ENCODE data around the gene SBNO2. TPM values are rescaled to one million over a fixed set of nuclear protein-coding genes. Genes with fewer than 3 reads are reported as not detected.

SBNO2 gene
- total RNA-seq, 1 experiment from 2014 or later: 123 TPM

DNA sequence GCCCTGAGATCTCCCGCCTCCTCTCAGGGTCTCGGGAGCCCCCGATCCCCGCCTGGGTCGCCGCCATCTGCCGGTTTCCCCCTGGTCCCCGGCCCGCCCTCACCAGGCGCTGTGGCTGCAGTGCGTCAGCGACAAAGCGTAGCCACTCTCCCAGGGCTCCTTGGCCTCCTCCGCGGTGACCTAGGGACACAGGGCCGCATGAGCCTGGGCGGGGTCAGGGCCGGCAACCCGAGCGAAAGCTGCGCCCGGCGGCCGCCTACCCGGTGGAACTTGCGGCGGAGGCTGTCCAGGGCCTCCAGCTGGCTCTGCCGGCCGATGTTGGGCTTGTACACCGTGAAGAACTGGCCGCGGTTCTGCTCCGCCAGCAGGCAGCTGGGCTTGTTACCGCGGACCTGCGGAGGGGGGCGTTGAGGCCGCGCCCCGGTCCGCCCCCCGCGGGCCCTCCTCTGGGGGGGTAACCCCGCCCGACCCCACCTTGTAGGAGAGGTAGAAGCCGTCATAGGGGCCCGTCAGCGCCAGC lies 65.0 kb downstream of the SBNO2 start:
- TF ChIP-seq CTCF (IDR thresholded peaks at IDR 0.05; ENCODE audit: unreplicated experiment): no peak
- no peak overlapping the region for H3K4me3 Mint-ChIP-seq (ENCODE audit: unreplicated experiment)
- no peak for DNase-seq (ENCODE audit: unreplicated experiment)
- no peaks in the 10 kb centered on the region for H3K27me3 Mint-ChIP-seq (ENCODE audit: insufficient read depth, unreplicated experiment)
- ChIA-PET CTCF (no interaction called here), POLR2A (interaction anchor here (0.8 kb wide), 1 partner anchor 8 kb away, joined by 3 read pairs; no protein-coding TSS in a partner anchor)
- H3K36me3 Mint-ChIP-seq (ENCODE audit: insufficient read depth, unreplicated experiment): peaks cover 75% of the 10 kb centered on the region
- no peak overlapping the region for H3K27ac Mint-ChIP-seq (ENCODE audit: low read depth, unreplicated experiment)
- no peaks in the 10 kb centered on the region for H3K9me3 Mint-ChIP-seq (ENCODE audit: unreplicated experiment)
- no peaks in the 10 kb centered on the region for H3K4me1 Mint-ChIP-seq (ENCODE audit: insufficient read depth, unreplicated experiment)
- intact Hi-C loops (cut with micrococcal nuclease): no loop called here
- TSS peak; percentile 57 for BruUV-seq (replicated peaks)

DNA sequence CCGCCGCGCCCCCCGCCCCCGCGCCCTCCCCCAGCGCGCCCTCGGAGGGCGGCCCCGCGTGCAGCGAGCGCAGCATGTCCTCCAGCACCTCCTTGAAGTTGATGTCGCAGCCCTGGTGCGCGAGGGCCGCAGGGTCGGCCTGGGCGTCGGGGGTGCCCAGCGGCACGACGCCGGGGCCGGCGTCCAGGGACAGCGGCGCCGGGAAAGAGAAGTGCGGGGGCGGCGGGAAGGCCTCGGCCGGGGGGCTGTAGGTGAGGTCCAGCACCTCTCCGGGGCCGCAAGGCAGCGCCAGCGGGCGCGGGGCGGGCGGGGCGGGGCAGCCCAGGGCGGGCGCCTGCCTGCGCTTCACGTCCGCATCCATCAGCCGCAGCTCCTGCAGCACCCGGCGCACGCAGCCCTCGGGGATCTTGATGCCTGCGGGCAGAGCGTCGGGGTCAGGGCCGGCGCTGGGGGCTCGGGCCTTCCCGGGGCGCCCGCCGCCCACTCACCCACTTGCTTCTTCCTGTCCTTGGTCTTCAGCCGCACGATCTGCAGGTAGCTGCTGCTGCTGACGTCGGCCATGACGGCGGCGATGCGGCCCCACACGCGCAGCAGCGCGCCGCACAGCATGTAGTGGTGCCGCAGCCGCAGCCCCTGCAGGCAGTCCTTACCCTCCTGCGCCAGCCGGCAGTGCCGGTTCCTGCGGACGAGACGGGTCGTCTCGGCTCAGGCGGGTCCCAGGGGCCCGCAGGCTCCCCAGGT lies 65.6 kb downstream of the SBNO2 start:
- intact Hi-C loops (cut with micrococcal nuclease): no loop called here
- no TSS peak for BruUV-seq (replicated peaks)
- Mint-ChIP-seq H3K27me3 (ENCODE audit: insufficient read depth, unreplicated experiment) (no peaks in the 10 kb centered on the region), H3K4me3 (ENCODE audit: unreplicated experiment) (no peak overlapping the region), H3K27ac (ENCODE audit: low read depth, unreplicated experiment) (no peak overlapping the region), H3K36me3 (ENCODE audit: insufficient read depth, unreplicated experiment) (peaks cover 69% of the 10 kb centered on the region), H3K9me3 (ENCODE audit: unreplicated experiment) (no peaks in the 10 kb centered on the region), H3K4me1 (ENCODE audit: insufficient read depth, unreplicated experiment) (no peaks in the 10 kb centered on the region)
- ChIA-PET POLR2A (interaction anchor here (0.8 kb wide), 1 partner anchor 9 kb away, joined by 3 read pairs; no protein-coding TSS in a partner anchor), CTCF (no interaction called here)
- no peak for TF ChIP-seq CTCF (IDR thresholded peaks at IDR 0.05; ENCODE audit: unreplicated experiment)
- DNase-seq (ENCODE audit: unreplicated experiment): no peak

DNA sequence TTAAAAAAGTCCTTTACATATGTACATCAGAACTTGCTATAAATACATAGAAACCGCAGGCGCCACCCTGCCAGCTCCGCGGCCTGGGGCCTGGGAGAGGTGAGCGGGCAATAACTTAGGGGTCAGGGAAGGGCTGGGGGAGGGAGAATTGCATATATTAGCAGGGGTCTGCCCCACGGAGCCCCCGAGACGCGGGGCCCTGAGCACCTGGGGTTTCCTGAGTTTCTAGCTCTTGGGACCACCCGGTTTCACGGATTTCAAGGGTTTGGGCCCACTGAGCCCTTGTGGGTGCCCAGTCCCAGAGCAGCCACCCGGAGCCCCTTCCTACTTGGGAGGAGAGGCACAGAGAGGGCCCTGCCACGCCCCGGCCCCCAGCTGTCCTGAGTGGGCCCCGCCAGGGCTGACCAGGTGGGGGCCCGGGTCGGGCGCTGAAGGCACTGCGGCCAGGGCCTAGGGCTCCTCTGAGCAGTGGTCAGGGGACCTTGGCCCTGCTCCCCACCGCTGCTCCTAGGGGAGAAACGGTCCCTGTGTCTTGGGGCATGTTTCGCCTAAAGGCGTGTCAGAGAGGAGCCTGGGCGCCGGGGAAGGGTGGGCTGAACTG lies 66.3 kb downstream of the SBNO2 start:
- no peak for DNase-seq (ENCODE audit: unreplicated experiment)
- no peak for TF ChIP-seq CTCF (IDR thresholded peaks at IDR 0.05; ENCODE audit: unreplicated experiment)
- ChIA-PET POLR2A (interaction anchor here (1.2 kb wide), 1 partner anchor 14 kb away, joined by 3 read pairs; no protein-coding TSS in a partner anchor), CTCF (interaction anchor here (0.6 kb wide), 1 partner anchor 86 kb away, joined by 3 read pairs; no protein-coding TSS in a partner anchor)
- H3K27me3 Mint-ChIP-seq (ENCODE audit: insufficient read depth, unreplicated experiment): no peaks in the 10 kb centered on the region
- no peak overlapping the region for H3K4me3 Mint-ChIP-seq (ENCODE audit: unreplicated experiment)
- H3K36me3 Mint-ChIP-seq (ENCODE audit: insufficient read depth, unreplicated experiment): peaks cover 62% of the 10 kb centered on the region
- no peak overlapping the region for H3K27ac Mint-ChIP-seq (ENCODE audit: low read depth, unreplicated experiment)
- intact Hi-C loops (cut with micrococcal nuclease): loop anchor here (1.0 kb wide), 1 partner anchor 50 kb away; no protein-coding TSS in a partner anchor
- H3K4me1 Mint-ChIP-seq (ENCODE audit: insufficient read depth, unreplicated experiment): no peaks in the 10 kb centered on the region
- BruUV-seq (replicated peaks): no TSS peak
- no peaks in the 10 kb centered on the region for H3K9me3 Mint-ChIP-seq (ENCODE audit: unreplicated experiment)

Data from MCF 10A (cell line).